ENCODE measurements around the gene SLC16A9.

Gene SLC16A9

GRCh38 chr10:59631882-59632807, 77.5 kb downstream of the SLC16A9 start:
- no peak for DNase-seq (ENCODE audit: low read depth in 1 of 2, low spot score in 1 of 2)

- no peak for DNase-seq (ENCODE audit: low read depth in 1 of 2, low spot score in 1 of 2)
These were observed 78.4 kb downstream of the SLC16A9 start for GRCh38 chr10:59631237-59631636.

- no peak for DNase-seq (ENCODE audit: low read depth in 1 of 2, low spot score in 1 of 2)
These were observed 80.7 kb downstream of the SLC16A9 start for GRCh38 chr10:59628965-59629364.

GRCh38 chr10:59628456-59628855, 81.2 kb downstream of the SLC16A9 start:
- DNase-seq (ENCODE audit: low read depth in 1 of 2, low spot score in 1 of 2), result no peak

GRCh38 chr10:59627366-59628018, 82.2 kb downstream of the SLC16A9 start:
- no peak for DNase-seq (ENCODE audit: low read depth in 1 of 2, low spot score in 1 of 2)

- DNase-seq (ENCODE audit: low read depth in 1 of 2, low spot score in 1 of 2), result no peak
These were observed 83.2 kb downstream of the SLC16A9 start for GRCh38 chr10:59626523-59626869.

- no peak for DNase-seq (ENCODE audit: low read depth in 1 of 2, low spot score in 1 of 2)
These were observed 83.7 kb downstream of the SLC16A9 start for GRCh38 chr10:59625721-59626522.

- no peak for DNase-seq (ENCODE audit: low read depth in 1 of 2, low spot score in 1 of 2)
These were observed 84.7 kb downstream of the SLC16A9 start for GRCh38 chr10:59624951-59625350.

GRCh38 chr10:59624136-59624535, 85.5 kb downstream of the SLC16A9 start:
- no peak for DNase-seq (ENCODE audit: low read depth in 1 of 2, low spot score in 1 of 2)

- no peak for DNase-seq (ENCODE audit: low read depth in 1 of 2, low spot score in 1 of 2)
These were observed 86.2 kb downstream of the SLC16A9 start for GRCh38 chr10:59623133-59624121.

- DNase-seq (ENCODE audit: low read depth in 1 of 2, low spot score in 1 of 2), result no peak
These were observed 87.1 kb downstream of the SLC16A9 start for GRCh38 chr10:59622320-59623132.

GRCh38 chr10:59621771-59622170, 87.9 kb downstream of the SLC16A9 start:
- no peak for DNase-seq (ENCODE audit: low read depth in 1 of 2, low spot score in 1 of 2)

GRCh38 chr10:59618666-59619065, 91.0 kb downstream of the SLC16A9 start:
- DNase-seq (ENCODE audit: low read depth in 1 of 2, low spot score in 1 of 2), result no peak

- DNase-seq (ENCODE audit: low read depth in 1 of 2, low spot score in 1 of 2), result no peak
These were observed 91.7 kb downstream of the SLC16A9 start for GRCh38 chr10:59617996-59618395.

- DNase-seq (ENCODE audit: low read depth in 1 of 2, low spot score in 1 of 2), result no peak
These were observed 98.6 kb downstream of the SLC16A9 start for GRCh38 chr10:59611048-59611447.

GRCh38 chr10:59607970-59608369, 101.7 kb downstream of the SLC16A9 start:
- DNase-seq (ENCODE audit: low read depth in 1 of 2, low spot score in 1 of 2), result no peak

GRCh38 chr10:59606551-59606961, 103.1 kb downstream of the SLC16A9 start:
- DNase-seq (ENCODE audit: low read depth in 1 of 2, low spot score in 1 of 2), result no peak

- DNase-seq (ENCODE audit: low read depth in 1 of 2, low spot score in 1 of 2), result no peak
These were observed 107.7 kb downstream of the SLC16A9 start for GRCh38 chr10:59601985-59602384.
